Heart right ventricle (tissue), 16 donors: Measurements from ENCODE around the gene PCDHGC3. TPM values are rescaled to one million over a fixed set of nuclear protein-coding genes. Genes with fewer than 3 reads are reported as not detected.

Experiments
- ATAC-seq, 8 donors: fragments of 200-7000 bp; cut with Tn5 transposase; one replicate each; pipeline ENCODE4 v1.9.1; 2020; ENCODE audit warnings: mild to moderate bottlenecking in 8 of 8, moderate library complexity in 8 of 8, moderate number of reproducible peaks in 1 of 8
- DNase-seq, 2 donors: peaks; one replicate each; pipeline ENCODE4 v3.0.0-alpha.2; 2020
- H3K27ac ChIP-seq, 10 donors: fragments of 200-600 bp; sonication (generic) in 2 of 10; one replicate each; pipeline versions ENCODE4 v1.5.0 to v1.8.0; 2020 to 2022; ENCODE audit warnings: mild to moderate bottlenecking in 3 of 10
- H3K27me3 ChIP-seq, 7 donors: fragments of 200-600 bp; one replicate each; pipeline ENCODE4 v1.8.0; 2021 to 2022; ENCODE audit warnings: mild to moderate bottlenecking in 2 of 7
- H3K36me3 ChIP-seq, 9 donors: fragments of 200-600 bp; sonication (generic) in 1 of 9; one replicate each; pipeline versions ENCODE4 v1.5.0 to v1.8.0; 2020 to 2022; ENCODE audit warnings: mild to moderate bottlenecking in 2 of 9
- H3K4me1 ChIP-seq, 9 donors: fragments of 200-600 bp; sonication (generic) in 1 of 9; one replicate each; pipeline versions ENCODE4 v1.5.0 to v1.8.0; 2020 to 2022; ENCODE audit warnings: mild to moderate bottlenecking in 4 of 9
- H3K4me3 ChIP-seq, 10 donors: fragments of 200-600 bp; sonication (generic) in 2 of 10; one replicate each; pipeline versions ENCODE4 v1.5.0 to v1.8.0; 2020 to 2022; ENCODE audit warnings: mild to moderate bottlenecking in 7 of 10, moderate library complexity in 2 of 10
- H3K9me3 ChIP-seq, 11 donors: fragments of 200-600 bp in 10 of 11; sonication (generic) in 2 of 11; one replicate each; pipeline versions ENCODE4 v1.5.0 to v1.8.0; 2013 to 2022; ENCODE audit warnings: mild to moderate bottlenecking in 2 of 11, control low read depth in 1 of 11, moderate library complexity in 1 of 11
- WGBS, 2 donors: extraction: QIAGEN DNeasy Blood & Tissue Kit; methylation state at CpG; one replicate each; pipeline ENCODE4 v1.1.7; 2013; ENCODE audit warnings: inconsistent platforms in 1 of 2; 5-methylcytosine and 5-hydroxymethylcytosine counted together
- intact Hi-C, 10 donors: fragments of 100-400 bp; cut with DNase I; formaldehyde crosslinking; loops; one replicate each; pipeline versions ENCODE4 v1.11.1 to v1.14.2; 2022
- polyA plus RNA-seq, 2 donors: library from polyadenylated mRNA; stranded (reverse); fragments of 200-250 nt; gene quantifications; one replicate each; pipeline ENCODE4 v1.2.3, GENCODE V29; 2013
- total RNA-seq, 10 donors: library from RNA; stranded (reverse); fragmentation: NEBNext Ultra II Directional in 3 of 10; extraction: Animal tissue kit (Norgen Biotek cat#: 25700) in 3 of 10; gene quantifications; one replicate each; pipeline versions ENCODE4 v1.2.1 to v1.2.4, GENCODE V29; 2021 to 2023
- TF ChIP-seq, protein P1 (sequence below), 9 donors: fragments of 200-600 bp; sonication (generic) in 2 of 9; IDR thresholded peaks; one replicate each; pipeline versions ENCODE4 v1.5.0 to v1.8.0; 2021 to 2022; ENCODE audit warnings: antibody characterized with exemption in 9 of 9, mild to moderate bottlenecking in 5 of 9, moderate library complexity in 1 of 9
- donor health status: Arrhythmogenic right ventricular cardiomyopathy.
- donor health status: ischemic (EF 13 %, LVEDD 7.1; RV severe dilation, severe dysfunction).
- donor health status: healthy with polysubstance abuse.
- donor health status: DM: no; HTN: yes; CAD: no.
- donor health status: DM: no; HTN: no; CAD: no.
- donor health status: ischemic (EF 25% LVEDD 6.9; RV normal size, moderate dysfunction).
- donor health status: ischemic (EF 25% LVEDD 5.7; RV mildly dilated, moderate dysfunction).
- donor health status: healthy.
- donor health status: DM: yes; HTN: yes; CAD: no.
- donor health status: Ischemic cardiomyopathy.
- donor health status: ischemic (EF 35%, LVEDD 5.7; RV mildly dilated, moderate dysfunction).
- donor health status: nonischemic (EF 11% LVEDD 7.7; RV severe dilation, severe dysfunction).
- donor health status: DM: yes; HTN: yes; CAD: no.
- donor health status: PGD.
- donor health status: ischemic (EF 29% LVEDD 5.4; RV normal size, mild dysfunction).
- donor health status: nonischemic (EF 23%, LVEDD 6.1; RV moderate dilation, normal function).

The PCDHGC3 gene
- total and polyA plus RNA-seq, 12 donors: 12.8 to 48.6 (median 16.0) TPM

DNA sequence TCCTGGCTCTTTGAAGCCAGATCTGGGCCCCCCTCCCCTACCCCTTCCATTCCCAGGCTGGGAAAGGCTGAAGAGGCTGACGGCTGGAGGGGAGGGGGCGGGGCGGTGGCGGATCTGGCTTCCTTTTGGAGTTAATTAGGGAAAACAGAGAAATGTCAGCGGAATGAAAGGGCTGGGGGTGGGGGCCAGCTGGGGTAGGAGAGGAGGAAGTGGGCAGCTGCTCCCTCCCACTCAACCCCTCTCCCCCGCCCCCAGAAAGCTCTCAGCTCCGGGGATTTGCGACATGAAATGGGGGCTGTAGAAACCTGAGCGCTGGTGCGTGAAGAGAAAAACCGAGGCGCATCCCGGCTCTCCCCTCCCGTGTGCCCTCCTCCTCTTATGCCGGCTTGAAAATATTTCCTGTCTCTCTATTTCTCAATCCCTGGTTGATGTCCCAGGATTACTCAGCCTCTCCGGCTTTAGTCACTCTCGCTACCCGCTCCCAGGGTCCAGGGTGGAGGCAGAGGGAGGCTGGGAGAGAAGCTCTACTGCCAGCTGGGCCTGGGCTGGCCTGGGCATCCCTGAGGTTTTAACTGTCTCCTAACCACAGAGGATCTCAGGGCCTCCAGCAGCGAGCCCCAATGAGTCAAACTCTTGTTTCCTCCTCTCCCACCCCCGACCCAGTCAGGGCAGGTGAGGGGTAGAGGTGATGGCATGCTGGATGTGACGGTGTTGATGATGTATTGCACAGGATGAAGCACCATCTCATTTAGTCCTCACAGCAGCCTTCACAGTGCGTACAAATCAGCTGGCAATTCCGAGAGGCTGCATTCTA, 33.2 kb downstream of the PCDHGC3 start:
- Histone ChIP-seq H3K4me3 (peak overlapping the region in 8 of 10 donors; percentile 4 to 41 (median 32)), H3K4me1 (peaks cover 22 to 67% (median 55%) of the 10 kb centered on the region in 9 donors)
- intact Hi-C loops: loop anchor here in 1 of 10 donors (2.0 kb wide), 1 partner anchor 16 kb away; no protein-coding TSS in a partner anchor

DNA sequence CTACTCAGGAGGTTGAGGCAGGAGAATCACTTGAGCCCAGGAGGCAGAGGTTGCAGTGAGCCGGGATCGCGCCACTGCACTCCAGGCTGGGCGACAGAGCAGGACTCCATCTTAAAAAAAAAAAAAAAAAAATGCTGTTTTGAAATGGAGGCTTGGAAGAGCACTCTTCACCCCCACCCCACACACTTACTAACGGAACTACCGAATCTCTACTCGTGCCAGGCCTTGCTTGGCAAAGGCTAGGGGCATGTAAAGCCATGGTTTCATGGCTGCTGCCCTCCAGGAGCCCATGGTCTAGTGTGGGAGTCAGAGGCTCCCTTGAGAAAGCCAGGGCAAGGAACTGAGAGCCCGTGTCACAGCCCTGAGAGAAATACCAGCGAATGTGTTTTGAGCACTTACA, 34.4 kb downstream of the PCDHGC3 start:
- intact Hi-C loops: loop anchor here in 2 of 10 donors (5.0 kb wide), 1 partner anchor 33 kb away; the partner anchor contains the start of gene PCDHGC3 (in 2 of the 2)
- Histone ChIP-seq H3K4me1 (peaks cover 31 to 78% (median 66%) of the 10 kb centered on the region in 9 donors), H3K36me3 (peaks cover 0 to 48% (median 15%) of the 10 kb centered on the region in 9 donors), H3K27me3 (no peaks in the 10 kb centered on the region), H3K27ac (peak overlapping the region in 7 of 10 donors; percentile 67 to 95 (median 84)), H3K9me3 (no peaks in the 10 kb centered on the region), H3K4me3 (no peak overlapping the region)
- WGBS, 2 donors: 90 to 91% methylated on average over 9 of the region's 9 CpGs
- DNase-seq: no peak
- TF ChIP-seq, protein P1, sequence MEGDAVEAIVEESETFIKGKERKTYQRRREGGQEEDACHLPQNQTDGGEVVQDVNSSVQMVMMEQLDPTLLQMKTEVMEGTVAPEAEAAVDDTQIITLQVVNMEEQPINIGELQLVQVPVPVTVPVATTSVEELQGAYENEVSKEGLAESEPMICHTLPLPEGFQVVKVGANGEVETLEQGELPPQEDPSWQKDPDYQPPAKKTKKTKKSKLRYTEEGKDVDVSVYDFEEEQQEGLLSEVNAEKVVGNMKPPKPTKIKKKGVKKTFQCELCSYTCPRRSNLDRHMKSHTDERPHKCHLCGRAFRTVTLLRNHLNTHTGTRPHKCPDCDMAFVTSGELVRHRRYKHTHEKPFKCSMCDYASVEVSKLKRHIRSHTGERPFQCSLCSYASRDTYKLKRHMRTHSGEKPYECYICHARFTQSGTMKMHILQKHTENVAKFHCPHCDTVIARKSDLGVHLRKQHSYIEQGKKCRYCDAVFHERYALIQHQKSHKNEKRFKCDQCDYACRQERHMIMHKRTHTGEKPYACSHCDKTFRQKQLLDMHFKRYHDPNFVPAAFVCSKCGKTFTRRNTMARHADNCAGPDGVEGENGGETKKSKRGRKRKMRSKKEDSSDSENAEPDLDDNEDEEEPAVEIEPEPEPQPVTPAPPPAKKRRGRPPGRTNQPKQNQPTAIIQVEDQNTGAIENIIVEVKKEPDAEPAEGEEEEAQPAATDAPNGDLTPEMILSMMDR (IDR thresholded peaks at IDR 0.05): no peak
- ATAC-seq: no peak

More for the DNA sequence above, 33.2 kb downstream of the PCDHGC3 start:
- Histone ChIP-seq H3K27me3 (no peaks in the 10 kb centered on the region), H3K36me3 (peaks cover 0 to 59% (median 15%) of the 10 kb centered on the region in 9 donors), H3K9me3 (no peaks in the 10 kb centered on the region), H3K27ac (peak overlapping the region; percentile 59 to 95 (median 82))
- ATAC-seq: peak; percentile 18 to 65 (median 40)
- peak; percentile 56 to 60 for DNase-seq
- WGBS, 2 donors: 40 to 52% methylated on average over 23 of the region's 23 CpGs
- TF ChIP-seq, protein P1 (IDR thresholded peaks at IDR 0.05): no peak

DNA sequence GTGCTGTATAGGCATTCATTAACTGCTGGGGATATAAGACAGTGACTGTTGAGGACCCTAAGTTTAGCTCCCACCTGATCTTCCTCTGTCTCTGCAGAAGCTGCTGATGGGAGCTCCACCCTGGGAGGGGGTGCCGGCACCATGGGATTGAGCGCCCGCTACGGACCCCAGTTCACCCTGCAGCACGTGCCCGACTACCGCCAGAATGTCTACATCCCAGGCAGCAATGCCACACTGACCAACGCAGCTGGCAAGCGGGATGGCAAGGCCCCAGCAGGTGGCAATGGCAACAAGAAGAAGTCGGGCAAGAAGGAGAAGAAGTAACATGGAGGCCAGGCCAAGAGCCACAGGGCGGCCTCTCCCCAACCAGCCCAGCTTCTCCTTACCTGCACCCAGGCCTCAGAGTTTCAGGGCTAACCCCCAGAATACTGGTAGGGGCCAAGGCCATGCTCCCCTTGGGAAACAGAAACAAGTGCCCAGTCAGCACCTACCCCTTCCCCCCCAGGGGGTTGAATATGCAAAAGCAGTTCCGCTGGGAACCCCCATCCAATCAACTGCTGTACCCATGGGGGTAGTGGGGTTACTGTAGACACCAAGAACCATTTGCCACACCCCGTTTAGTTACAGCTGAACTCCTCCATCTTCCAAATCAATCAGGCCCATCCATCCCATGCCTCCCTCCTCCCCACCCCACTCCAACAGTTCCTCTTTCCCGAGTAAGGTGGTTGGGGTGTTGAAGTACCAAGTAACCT, 35.3 kb downstream of the PCDHGC3 start:
- intact Hi-C loops: loop anchor here in 2 of 10 donors (5.0 kb wide), 1 partner anchor 34 kb away; the partner anchor contains the start of gene PCDHGC3 (in 2 of the 2)
- H3K4me3 ChIP-seq: no peak overlapping the region
- 94 to 95% methylated on average over 14 of the region's 14 CpGs for WGBS, 2 donors
- no peaks in the 10 kb centered on the region for H3K27me3 ChIP-seq
- TF ChIP-seq, protein P1 (IDR thresholded peaks at IDR 0.05): no peak
- H3K9me3 ChIP-seq: no peaks in the 10 kb centered on the region
- H3K4me1 ChIP-seq: peaks cover 31 to 87% (median 75%) of the 10 kb centered on the region in 9 donors
- ATAC-seq (no peak), DNase-seq (no peak)
- peaks cover 0 to 47% (median 15%) of the 10 kb centered on the region in 9 donors for H3K36me3 ChIP-seq
- H3K27ac ChIP-seq: peak overlapping the region in 3 of 10 donors; percentile 85 to 95 (median 87)
